NCI-H2081 treated with DMSO at 0.1 percent for 48 hours (cell line): Measurements from ENCODE around the gene LGALS7.
"Not testable (repeated sequence)": the region's sequence is repeated elsewhere in the genome, so short reads cannot be mapped to it uniquely, and the experiment has no call there.

Source experiments
- DNase-seq: peaks from one replicate; lab custom pipeline; 2025; lab: John Stamatoyannopoulos, UW

LGALS7 gene

DNA sequence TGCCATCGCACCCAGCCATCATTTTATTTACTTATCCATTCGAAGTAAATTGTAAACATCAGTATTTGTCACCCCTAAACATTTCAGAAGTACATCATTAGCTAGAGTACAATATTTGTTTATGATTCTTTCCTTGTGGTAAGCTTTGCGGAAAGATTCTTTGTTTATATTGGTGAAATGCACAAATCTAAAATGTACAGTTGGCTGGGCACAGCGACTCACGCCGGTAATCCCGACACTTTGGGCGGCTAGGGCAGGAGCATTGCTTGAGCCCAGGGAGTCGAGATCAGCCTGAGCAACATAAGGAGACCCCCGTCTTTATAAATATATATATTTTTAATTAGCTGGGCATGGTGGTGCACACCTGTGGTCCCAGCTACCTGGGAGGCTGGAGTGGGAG, 25.8 kb upstream of the LGALS7 start:
- DNase-seq = no peak

DNA sequence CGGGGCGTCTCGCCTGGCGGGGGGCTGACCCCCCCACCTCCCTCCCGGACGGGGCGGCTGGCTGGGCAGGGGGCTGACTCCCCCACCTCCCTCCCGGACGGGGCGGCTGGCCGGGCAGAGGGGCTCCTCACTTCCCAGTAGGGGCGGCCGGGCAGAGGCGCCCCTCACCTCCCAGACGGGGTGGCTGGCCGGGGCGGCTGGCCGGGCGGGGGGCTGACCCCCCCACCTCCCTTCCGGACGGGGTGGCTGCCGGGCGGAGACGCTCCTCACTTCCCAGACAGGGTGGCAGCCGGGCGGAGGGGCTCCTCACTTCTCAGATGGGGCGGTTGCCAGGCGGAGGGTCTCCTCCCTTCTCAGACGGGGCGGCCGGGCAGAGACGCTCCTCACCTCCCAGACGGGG, 24.5 kb upstream of the LGALS7 start:
- DNase-seq = not testable (repeated sequence)

DNA sequence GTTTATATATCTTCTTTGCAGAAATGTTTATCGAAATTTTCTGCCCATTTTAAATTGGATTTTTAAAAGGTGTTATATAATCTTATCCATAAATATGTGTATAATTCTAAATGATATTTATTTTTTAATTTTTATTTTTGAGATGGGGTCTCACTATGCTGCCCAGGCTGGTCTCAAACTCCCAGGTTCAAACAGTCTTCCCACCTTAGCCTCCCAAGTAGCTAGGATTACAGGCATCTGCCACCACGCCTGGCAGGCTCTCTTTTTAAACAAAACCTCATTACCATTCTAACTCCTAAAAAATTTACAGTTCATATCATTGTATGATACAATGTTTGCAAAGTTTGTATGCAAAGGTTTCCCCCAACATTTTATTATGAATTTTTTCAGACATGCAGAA, 22.8 kb upstream of the LGALS7 start:
- no peak for DNase-seq

DNA sequence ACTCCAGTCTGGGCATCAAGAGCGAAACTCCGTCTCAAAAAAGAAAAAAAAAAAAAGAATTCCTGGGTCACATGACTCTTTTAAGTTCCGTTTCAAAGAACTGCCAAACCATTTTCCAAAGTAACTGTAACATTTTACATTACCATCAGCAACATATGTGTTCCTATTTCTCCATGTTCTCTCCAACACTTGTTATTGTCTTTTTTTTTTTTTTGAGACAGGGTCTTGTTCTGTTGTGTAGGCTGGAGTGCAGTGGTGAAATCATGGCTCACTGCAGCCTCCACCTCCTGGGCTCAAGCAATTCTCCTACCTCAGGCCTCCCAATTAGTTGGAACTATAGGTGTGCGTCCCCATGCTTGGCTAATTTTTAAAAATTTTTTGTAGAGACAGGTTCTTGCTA, 22.2 kb upstream of the LGALS7 start:
- no peak for DNase-seq

DNA sequence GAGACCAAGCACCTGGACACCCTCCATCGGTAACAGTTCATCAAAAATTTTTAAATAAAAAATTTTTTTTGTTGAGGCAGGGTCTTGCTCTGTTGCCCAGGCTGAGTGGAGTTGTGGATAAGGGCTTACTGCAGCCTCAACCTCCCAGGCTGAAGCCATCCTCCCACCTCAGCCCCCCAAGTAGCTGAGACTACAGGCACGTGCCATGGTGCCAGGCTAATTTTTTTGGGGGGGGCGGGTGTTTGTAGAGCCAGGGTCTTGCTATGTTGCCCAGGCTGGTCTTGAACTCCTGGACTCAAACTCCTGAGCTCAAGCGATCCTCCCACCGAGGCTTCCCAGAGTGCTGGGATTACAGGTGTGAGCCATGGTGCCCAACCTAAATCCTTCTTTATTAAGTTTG, 20.4 kb upstream of the LGALS7 start:
- DNase-seq = no peak

DNA sequence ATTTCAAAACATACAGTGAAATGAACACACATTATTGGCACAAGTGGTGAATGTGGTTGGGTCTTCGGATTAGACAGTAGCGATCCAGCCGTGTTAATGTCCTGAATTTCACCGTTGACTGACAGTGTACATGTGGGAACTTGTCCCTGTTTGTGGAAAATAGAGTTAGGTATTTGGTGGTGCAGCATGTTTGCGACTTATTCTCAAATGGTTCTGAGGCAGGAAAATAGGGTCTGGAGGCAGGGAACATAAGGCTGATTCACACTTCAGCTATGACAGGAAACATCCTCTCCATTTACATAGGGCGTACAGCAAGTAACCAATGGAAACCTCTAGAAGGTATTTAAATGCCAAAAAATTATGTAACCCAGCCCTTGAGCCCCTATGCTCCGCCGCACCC, 19.9 kb upstream of the LGALS7 start:
- no peak for DNase-seq

DNA sequence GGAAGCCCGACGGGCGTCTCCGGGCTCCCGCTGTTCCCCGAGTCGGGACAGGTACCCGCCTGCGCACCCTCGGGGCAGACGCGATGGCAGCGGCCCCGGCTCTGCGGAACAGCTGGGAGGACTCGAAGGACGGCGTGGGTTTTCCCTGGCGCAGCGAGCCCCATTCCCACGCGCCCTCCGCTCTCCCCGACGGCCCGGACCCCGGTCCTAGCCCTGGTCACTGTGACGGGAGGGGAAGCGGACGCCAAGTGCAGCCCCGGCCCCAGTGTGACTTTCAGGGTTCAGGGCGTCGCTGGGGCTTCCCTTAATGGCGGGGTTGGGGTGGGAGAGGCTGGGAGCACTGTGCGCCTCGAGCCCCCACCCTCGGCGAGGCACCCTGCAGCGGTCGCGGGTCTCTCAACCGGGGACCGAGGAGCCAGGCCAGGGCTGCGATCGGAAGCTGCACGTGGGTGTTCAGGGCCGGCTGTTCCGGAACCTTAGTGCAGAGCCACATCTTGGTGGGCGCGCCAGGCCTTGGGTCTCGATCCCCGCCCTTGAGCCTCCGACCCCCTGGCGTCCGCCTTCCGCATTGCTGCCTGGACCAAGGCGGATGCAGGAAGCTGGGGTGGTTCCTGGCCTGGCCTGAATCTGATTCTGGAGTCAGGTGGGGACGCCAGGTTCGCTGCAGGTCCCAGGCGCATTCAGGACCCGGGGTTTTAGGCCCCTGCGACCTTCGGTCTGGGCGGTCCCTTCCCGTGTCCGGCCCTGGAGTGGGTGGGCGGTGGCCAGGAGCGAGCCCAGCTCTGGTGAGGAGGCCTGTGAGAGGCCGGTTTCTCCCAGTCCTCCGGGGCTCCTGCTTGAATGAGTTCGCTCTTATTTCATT, 19.2 kb upstream of the LGALS7 start:
- DNase-seq = no peak

DNA sequence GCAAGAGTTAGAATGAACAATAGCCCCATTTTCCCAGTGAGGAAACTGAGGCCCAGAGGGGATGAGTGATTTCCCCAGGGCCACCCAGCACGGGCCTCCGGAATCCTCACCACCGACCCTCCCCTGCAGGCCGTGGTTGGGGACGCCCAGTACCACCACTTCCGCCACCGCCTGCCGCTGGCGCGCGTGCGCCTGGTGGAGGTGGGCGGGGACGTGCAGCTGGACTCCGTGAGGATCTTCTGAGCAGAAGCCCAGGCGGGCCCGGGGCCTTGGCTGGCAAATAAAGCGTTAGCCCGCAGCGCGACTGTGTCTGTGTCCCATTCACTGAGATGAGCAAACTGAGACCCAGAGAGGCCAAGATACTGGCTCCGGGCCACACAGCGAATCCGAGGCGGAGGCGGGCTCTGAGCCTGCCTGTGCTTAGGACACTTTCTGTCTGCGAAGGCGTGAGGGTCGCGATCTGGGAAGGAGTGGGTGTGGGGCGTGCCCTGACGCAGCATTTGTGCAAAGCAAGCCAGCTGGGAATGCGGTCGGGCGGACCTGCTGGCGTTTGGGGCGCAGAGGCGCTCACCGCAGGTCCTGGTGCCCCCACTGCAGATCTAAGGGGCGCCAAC, 18.2 kb upstream of the LGALS7 start:
- not testable (repeated sequence) for DNase-seq

DNA sequence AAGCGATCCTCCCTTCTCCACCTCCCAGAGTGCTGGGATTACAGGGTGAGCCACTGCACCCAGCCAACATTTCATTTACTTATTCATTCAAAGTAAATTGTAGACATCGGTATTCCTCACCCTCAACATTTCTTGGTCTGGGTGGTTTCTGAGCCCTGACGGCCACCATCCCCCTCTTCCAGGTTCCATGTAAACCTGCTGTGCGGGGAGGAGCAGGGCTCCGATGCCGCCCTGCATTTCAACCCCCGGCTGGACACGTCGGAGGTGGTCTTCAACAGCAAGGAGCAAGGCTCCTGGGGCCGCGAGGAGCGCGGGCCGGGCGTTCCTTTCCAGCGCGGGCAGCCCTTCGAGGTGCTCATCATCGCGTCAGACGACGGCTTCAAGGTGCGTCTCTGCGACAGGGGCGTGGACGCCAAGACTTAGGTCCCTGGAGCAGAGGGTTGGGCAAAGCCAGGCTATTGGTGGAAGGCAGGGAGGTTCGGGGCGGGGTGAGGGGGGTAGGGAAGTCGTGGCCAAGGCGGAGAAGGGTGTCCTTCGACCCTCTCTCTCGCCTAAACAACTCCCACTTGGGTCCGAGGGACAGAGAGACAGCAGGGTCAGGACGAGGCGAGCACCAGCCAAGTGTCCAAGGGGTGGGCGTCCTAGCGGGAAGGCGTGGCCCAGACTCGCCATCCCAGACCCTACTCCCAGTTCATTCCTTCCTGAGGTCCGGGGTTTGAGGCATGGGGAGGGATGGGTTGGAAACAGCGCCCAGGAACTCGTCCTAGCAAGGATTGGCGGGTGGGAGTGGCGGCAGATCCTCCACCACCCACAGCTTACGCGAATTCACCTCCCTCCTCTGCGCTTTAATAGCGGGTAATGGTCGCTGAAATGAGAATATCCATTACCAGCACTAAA, 17.4 kb upstream of the LGALS7 start:
- DNase-seq = not testable (repeated sequence)

DNA sequence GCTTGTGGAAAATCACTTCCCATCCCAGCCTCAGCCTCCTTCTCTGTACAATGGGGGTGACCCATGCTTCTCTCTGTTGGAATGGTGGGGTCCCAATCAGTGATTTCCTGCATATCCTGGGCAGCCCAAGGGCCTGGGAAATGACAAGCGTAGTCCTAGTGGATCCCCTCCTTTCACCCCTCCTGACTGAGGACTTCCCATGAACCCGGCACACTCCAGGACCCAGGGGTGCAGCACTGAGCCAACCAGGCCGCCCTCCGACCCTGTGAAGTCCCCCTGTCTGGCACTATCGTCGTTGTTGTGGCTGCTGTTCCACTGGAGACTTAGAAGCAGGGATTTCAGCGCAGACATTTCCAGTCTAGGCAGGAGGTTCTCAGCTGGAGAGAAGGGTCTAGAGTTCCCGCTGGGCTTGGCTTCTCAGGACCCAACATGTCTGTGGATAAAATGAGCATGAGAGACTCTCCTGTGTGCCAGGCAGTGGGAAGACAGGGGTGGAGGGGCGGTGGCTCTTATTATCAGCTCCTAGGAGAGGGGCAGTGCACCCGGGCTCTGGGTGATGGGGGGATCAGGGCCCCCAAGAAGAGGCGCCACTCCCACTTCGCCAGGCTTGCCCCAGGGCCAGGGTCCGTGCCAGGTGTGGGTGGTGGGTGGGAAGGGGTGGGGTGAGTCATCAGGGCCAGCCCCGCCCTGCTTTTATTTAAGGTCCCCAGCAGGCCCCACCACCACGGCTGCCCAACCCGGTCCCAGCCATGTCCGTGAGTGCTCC, 15.3 kb upstream of the LGALS7 start, which contains the start of gene LGALS7B:
Gene LGALS7B, plus strand, starts transcription at position 723 of the 766 bp plus-strand sequence. Its CDS starts 27 bp downstream, at position 750.
- DNase-seq = no peak

DNA sequence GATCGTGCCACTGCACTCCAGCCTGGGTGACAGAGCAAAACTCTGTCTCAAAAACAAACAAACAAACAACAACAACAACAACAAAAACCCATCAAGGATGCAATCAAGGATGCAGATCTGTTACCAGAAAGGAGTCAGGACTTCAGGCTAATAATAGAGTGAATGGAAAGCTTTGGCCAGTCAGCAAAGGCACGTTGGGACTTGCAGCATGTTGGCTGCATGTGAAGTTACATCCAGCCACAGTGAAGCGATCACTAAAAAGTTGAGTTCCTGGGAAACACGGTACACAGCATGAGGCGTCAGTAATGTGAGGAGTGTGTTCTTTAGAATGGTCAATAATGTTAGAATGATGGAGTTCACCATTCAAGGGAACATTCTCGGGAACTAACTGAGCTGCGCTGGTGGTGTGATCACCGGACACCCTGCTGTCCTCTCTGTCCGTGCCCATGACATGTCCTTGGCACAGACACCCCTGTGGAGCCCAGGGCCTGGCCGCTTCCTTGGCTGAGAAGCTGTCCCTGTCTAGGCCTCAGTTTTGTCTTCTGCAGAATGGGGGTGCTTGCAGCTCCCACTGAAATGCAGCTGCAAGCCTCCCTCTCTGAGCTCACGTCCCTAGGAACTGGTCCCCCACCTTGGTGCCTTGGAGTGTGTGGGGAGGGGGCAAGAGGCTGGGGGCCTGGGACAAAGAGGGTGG, 13.4 kb upstream of the LGALS7 start:
- no peak for DNase-seq

DNA sequence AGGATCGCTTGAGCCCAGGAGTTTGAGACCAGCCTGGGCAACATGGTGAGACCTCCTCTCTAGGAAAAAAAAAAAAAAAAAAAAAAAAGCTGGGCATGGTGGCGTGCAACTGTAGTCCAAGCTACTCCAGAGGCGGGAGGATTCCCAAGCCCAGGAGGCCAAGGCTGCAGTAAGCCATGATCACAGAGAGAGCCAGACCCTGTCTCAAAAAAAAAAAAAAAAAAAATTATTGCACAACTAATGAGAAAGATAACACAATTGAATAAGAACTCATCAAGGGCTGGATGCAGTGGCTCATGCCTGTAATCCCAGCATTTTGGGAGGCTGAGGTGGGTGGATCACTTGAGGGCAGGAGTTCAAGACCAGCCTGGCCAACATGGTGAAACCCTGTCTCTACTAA, 12.7 kb upstream of the LGALS7 start:
- DNase-seq = not testable (repeated sequence)

DNA sequence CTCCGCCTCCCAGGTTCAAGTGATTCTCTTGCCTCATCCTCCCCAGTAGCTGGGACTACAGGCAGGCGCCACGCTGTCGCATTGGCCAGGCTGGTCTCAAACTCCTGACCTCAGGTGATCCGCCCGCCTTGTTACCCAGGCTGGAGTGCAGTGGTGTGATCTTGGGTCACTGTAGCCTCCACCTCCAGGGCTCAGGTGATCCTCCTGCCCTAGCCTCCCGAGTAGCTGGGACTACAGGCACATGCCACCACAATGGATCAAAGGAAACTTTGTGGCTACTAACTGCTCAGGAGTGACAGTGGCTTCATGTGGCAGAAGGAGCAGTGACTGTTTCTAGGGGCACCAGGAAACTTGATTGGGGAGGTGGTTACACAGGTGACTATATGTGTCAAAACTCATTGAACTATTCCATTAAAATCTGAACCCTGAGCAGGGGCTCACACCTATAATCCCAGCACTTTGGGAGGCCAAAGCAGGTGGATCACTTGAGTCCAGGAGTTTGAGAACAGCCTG, 11.9 kb upstream of the LGALS7 start:
- DNase-seq = no peak

DNA sequence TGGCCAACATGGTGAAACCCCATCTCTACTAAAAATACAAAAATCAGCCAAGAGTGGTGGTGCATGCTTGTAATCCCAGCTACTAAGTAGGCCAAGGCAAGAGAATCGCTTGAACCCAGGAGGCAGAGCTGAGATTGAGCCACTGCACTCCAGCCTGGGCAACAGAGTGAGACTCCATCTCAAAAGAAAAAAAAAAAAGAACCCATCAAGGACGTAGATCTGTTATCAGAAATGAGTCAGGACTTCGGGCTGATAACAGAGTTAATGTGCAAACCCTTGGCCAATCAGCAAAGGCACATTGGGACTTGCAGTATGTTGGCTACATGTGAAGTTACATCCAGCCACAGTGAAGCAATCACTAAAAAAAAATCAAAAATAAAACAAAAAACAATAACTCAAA, 10.9 kb upstream of the LGALS7 start:
- no peak for DNase-seq

DNA sequence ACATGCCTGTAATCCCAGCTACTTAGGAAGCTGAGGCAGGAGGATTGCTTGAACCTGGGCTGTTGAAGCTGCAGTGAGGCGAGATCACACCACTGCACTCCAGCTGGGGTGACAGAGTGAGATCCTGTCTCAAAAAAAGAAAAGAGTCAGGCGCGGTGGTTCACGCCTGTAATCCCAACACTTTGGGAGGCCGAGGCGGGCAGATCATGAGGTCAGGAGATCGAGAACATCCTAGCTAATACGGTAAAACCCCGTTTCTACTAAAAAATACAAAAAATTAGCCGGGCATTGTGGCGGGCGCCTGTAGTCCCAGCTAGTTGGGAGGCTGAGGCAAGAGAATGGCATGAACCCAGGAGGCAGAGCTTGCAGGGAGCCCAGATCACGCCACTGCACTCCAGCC, 8.9 kb upstream of the LGALS7 start:
- not testable (repeated sequence) for DNase-seq

DNA sequence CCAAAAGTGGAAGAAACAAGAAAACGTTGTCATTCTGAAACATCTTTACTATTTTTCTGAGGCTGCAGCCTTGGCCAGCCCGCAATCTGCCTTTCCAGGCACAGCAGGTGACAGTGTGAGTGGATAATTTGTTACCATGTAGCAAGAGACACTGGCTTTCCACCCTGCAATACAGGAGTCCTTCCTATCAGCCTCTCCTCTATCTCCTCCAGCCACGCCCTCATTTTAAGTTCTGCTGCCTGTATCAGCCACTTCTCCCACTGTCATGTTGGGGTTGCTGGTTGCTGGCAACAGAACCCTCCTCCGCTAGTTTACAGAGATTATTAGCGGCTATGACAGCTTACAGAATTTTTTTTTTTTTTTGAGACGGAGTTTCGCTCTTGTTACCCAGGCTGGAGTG, 7.7 kb upstream of the LGALS7 start:
- DNase-seq = no peak

DNA sequence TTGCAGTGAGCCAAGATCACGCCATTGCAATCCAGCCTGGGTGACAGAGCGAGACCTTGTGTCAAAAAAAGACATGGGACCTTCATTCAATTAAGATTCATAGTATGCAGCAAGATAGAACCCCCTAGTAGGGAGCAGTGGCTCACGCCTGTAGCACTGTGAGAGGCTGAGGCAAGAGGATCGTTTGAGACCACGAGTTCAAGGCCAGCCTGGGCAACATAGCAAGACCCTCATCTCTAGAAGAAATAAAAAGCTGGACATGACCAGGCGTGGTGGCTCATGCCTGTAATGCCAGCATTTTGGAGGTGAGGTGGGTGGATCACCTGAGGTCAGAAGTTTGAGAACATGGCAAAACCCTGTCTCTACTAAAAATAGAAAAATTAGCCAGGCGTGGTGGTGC, 7.1 kb upstream of the LGALS7 start:
- no peak for DNase-seq

DNA sequence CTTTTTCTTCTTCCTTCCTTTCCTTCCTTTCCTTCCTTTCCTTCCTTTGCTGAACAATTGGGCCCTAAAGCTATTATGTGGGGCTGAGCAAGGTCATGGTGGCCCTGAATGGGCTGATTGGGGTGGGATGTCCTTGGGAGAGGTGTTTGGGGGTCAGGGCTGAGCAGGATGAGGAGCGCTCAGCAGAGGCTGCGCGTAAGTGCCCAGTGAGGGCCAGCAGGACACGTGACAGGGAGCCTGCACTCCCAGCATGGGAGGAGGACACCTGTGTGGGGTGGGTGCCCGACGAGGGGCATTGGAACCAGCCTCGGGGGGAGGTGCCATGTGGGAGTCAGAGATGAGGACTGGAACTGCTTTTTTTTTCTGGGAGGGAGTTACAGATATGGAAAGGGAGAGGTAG, 5.4 kb upstream of the LGALS7 start:
- DNase-seq = no peak

DNA sequence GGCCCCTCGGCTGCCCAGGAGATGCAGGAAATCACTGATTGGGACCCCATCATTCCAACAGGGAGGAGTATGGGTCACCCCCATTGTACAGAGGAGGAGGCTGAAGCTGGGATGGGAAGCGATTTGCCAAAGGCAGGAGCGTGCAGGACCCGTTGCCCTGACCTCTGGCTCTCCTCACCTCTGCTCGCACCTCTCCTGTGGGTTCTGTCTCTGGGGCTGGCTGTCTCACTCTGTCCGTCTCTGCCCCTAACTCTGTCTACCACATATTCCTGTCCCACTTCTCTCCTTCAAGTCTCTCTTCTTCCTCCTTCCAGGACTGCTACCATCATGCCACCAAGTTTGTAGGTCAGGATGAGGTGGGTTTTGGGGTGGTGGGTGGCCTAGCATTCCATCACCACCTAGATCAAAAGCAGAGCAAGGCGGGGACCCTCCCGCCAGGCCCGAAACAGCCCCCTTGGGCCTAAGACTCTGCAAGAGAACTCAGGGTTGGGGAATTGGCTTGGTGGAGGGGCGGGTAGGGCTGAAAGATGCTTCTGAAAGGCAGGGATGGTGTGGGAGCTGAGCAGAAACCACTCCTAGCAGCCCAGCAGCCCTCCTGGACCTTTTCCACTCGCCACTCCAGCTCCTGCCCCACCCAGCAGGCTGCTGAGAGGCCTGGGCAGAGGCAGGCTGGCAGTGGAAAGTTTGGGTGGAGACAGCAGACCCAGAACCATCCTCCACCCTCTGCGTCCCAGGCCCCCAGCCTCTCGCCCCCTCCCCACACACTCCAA, 1.0 kb upstream of the LGALS7 start:
- DNase-seq = no peak

DNA sequence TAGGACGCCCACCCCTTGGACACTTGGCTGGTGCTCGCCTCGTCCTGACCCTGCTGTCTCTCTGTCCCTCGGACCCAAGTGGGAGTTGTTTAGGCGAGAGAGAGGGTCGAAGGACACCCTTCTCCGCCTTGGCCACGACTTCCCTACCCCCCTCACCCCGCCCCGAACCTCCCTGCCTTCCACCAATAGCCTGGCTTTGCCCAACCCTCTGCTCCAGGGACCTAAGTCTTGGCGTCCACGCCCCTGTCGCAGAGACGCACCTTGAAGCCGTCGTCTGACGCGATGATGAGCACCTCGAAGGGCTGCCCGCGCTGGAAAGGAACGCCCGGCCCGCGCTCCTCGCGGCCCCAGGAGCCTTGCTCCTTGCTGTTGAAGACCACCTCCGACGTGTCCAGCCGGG, 1.7 kb downstream of the LGALS7 start:
- not testable (repeated sequence) for DNase-seq
